ENCODE data around the gene BZW1.

GRCh38 chr2:200847939-200848338 lies 36.2 kb downstream of the BZW1 start:
- TF ChIP-seq EZH2 (IDR thresholded peaks at IDR 0.05; ENCODE audit: borderline replicate concordance, low read depth, low read length, poor library complexity, severe bottlenecking) (no peak), CTCF (conservative IDR thresholded peaks at IDR 0.05; ENCODE audit: low read depth, low read length) (no peak)

Data from A673 (cell line).